K562 (cell line): ENCODE data around the gene LYSMD1. TPM values are rescaled to one million over a fixed set of nuclear protein-coding genes. Genes with fewer than 3 reads are reported as not detected.
A peak's percentile ranks its signal among the peaks of the same experiment; 100 is the strongest.

Experiments used
- ESRRB ChIP-seq: fragments of 250-450 bp; sonication (Bioruptor Pico); IDR thresholded peaks from 2 replicates; pipeline ENCODE4 v1.5.0; 2020; ENCODE audit warnings: mild to moderate bottlenecking, moderate library complexity, borderline replicate concordance
- FOXK1 ChIP-seq: sonication (generic); formaldehyde crosslinking; IDR thresholded peaks from 2 replicates; pipeline ENCODE4 v1.8.0; 2022; ENCODE audit warnings: missing genetic modification reagents, mild to moderate bottlenecking, borderline replicate concordance
- FUS ChIP-seq: fragments of 200-400 bp; formaldehyde crosslinking; optimal IDR thresholded peaks from 2 replicates; pipeline ENCODE3; 2017; ENCODE audit warnings: low read depth, low read length
- GTF2A2 ChIP-seq: IDR thresholded peaks from 2 replicates; pipeline ENCODE4 v1.6.1; 2016; ENCODE audit warnings: mild to moderate bottlenecking, missing genetic modification characterization, missing compliant biosample characterization
- HIVEP1 ChIP-seq: fragments of 250-450 bp; sonication (Bioruptor Pico); IDR thresholded peaks from 2 replicates; pipeline ENCODE4 v1.4.0; 2020; ENCODE audit warnings: mild to moderate bottlenecking
- NR2C2 ChIP-seq, 2 experiments: fragments of 200-800 bp in 1 of 2; sonication (Bioruptor generic) in 1 of 2; sonication (generic) in 1 of 2; formaldehyde crosslinking in 1 of 2; IDR thresholded peaks; 2 replicates each; pipeline versions ENCODE4 v1.6.1 to v1.8.0; 2016 to 2022; ENCODE audit warnings: mild to moderate bottlenecking in 1 of 2, missing compliant biosample characterization in 1 of 2, missing genetic modification characterization in 1 of 2, missing genetic modification reagents in 1 of 2
- PREB ChIP-seq: sonication (generic); formaldehyde crosslinking; IDR thresholded peaks from 2 replicates; pipeline ENCODE4 v1.8.1; 2023; ENCODE audit warnings: mild to moderate bottlenecking, missing genetic modification reagents
- RAD21 ChIP-seq, 2 experiments: fragments of 250-450 bp in 1 of 2; fragments of 450-650 bp in 1 of 2; sonication (Bioruptor Pico) in 1 of 2; formaldehyde crosslinking in 1 of 2; IDR thresholded peaks in 1 of 2; conservative IDR thresholded peaks in 1 of 2; 2 replicates each; pipeline versions ENCODE4 v1.4.0 to v1.8.0; 2020 to 2022; ENCODE audit warnings: mild to moderate bottlenecking in 2 of 2, moderate library complexity in 1 of 2
- SIN3B ChIP-seq: fragments of 450-650 bp; IDR thresholded peaks from 2 replicates; pipeline ENCODE4 v1.6.1; 2017; ENCODE audit warnings: low read depth, mild to moderate bottlenecking, moderate library complexity
- SP1 ChIP-seq: sonication (generic); formaldehyde crosslinking; IDR thresholded peaks from 2 replicates; pipeline ENCODE4 v1.8.1; 2022; ENCODE audit warnings: mild to moderate bottlenecking, missing genetic modification reagents
- STAT5B ChIP-seq: fragments of 250-450 bp; sonication (Bioruptor Pico); IDR thresholded peaks from 2 replicates; pipeline ENCODE4 v1.8.0; 2021; ENCODE audit warnings: mild to moderate bottlenecking, inconsistent platforms
- THAP12 ChIP-seq: fragments of 250-450 bp; sonication (Bioruptor Pico); IDR thresholded peaks from 2 replicates; pipeline ENCODE4 v1.9.0; 2021; ENCODE audit warnings: mild to moderate bottlenecking, inconsistent platforms
- ZNF133 ChIP-seq: fragments of 250-450 bp; sonication (Bioruptor Pico); IDR thresholded peaks from 2 replicates; pipeline ENCODE4 v1.4.0; 2020; ENCODE audit warnings: mild to moderate bottlenecking
- polyA plus RNA-seq, 8 experiments: library from polyadenylated mRNA; depleted of rRNA in 4 of 8; stranded (reverse) in 5 of 8; unstranded in 3 of 8; fragments of >200 nt; fragmentation: Nextera tagmentation in 2 of 8; fragmentation: Illumina TruSeq in 1 of 8; extraction: Ambion mirVana in 2 of 8; extraction: Trizol in 1 of 8; gene quantifications; 2 replicates each; pipeline versions ENCODE4 v1.2.1 to v1.2.3, GENCODE V29; 2011 to 2014; ENCODE audit warnings: inconsistent platforms in 1 of 8, missing spikeins in 1 of 8
- total RNA-seq, 7 experiments: library from RNA; depleted of rRNA in 6 of 7; stranded (reverse); fragments of >200 nt in 6 of 7; fragmentation: Illumina TruSeq in 2 of 7; extraction: Trizol in 2 of 7; gene quantifications; 2 replicates each; pipeline versions ENCODE4 v1.2.1 to v1.2.3, GENCODE V29; 2011 to 2021; ENCODE audit warnings: low replicate concordance in 1 of 7
- TF ChIP-seq, protein P1 (sequence below), 2 experiments: fragments of 450-650 bp; IDR thresholded peaks; 2 replicates each; pipeline ENCODE4 v1.6.1; 2016
- TF ChIP-seq, protein P2 (sequence below): fragments of 450-650 bp; IDR thresholded peaks from 2 replicates; pipeline ENCODE4 v1.6.1; 2018; ENCODE audit not compliant: partially characterized antibody
- TF ChIP-seq, protein P3 (sequence below): fragments of 200-800 bp; sonication (Bioruptor generic); IDR thresholded peaks from 2 replicates; pipeline ENCODE4 v1.6.1; 2017; ENCODE audit warnings: missing genetic modification characterization, missing compliant biosample characterization

The LYSMD1 gene
- total and polyA plus RNA-seq, 9 of the 15 experiments (the other 6 are each of a cell fraction or from before 2014, with no cell fraction given) = 2.2 to 9.4 (median 6.0) TPM

DNA sequence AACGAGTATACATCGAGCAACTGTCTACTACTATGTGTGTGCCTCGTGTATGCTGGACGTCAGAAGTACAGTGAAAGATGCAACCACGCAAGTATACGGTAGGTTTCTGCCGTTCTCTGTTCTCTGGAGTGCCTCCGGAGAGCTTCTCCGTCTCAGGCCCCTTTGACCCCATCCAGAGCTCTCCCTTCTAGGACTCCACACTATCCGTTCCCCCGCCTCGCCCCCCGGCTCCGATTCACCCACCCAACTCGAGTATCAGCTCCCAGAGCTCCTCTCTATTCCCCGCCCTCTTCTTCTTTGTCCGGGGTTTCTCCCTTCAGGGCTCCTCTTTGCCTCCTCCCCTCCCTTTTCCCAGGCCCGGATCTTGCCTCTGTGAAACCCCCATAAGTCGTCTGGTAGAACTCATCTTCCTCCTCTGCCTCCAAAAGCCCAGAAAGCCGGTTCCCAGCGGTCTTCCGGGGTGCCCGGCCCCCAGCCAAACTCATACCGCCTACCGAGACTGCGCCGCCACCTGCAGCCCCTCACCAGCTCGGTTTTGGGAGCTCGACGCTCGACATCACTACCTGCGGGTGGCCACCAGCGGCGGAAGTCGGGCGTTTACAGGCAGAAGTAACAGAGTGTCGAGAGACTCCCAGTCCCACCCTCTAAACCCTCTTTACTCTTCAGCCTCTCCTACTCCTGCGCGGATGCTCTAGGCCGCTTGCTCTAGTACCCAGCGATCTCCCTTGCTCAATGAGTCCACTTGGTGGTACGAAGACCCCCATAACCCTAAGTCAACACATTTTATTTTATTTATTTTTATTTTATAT is 24.1 kb upstream of the LYSMD1 start, which contains the start of gene VPS72 (continued):
- TF ChIP-seq HIVEP1 (CRISPR knock-in tag) = no peak
- no peak for TF ChIP-seq GTF2A2 (tag)
- peak; percentile 73; the same call in 1 of the 2 replicates for TF ChIP-seq SIN3B
- peak; percentile 48; the same call in 1 of the 2 replicates for TF ChIP-seq THAP12 (CRISPR knock-in tag)
- TF ChIP-seq ESRRB = no peak
- TF ChIP-seq STAT5B (CRISPR knock-in tag) = no peak
- TF ChIP-seq ZNF133 (CRISPR knock-in tag) = no peak
- TF ChIP-seq PREB (CRISPR knock-in tag) = no peak
- TF ChIP-seq FOXK1 (CRISPR knock-in tag) = no peak
- no peak for TF ChIP-seq FUS
- TF ChIP-seq, protein P1, sequence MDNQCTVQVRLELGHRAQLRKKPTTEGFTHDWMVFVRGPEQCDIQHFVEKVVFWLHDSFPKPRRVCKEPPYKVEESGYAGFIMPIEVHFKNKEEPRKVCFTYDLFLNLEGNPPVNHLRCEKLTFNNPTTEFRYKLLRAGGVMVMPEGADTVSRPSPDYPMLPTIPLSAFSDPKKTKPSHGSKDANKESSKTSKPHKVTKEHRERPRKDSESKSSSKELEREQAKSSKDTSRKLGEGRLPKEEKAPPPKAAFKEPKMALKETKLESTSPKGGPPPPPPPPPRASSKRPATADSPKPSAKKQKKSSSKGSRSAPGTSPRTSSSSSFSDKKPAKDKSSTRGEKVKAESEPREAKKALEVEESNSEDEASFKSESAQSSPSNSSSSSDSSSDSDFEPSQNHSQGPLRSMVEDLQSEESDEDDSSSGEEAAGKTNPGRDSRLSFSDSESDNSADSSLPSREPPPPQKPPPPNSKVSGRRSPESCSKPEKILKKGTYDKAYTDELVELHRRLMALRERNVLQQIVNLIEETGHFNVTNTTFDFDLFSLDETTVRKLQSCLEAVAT (IDR thresholded peaks at IDR 0.05) = peak in 1 of 2 experiments; percentile 100; a peak in 2 of 4 replicates
- no peak for TF ChIP-seq NR2C2 (CRISPR knock-in tag; IDR thresholded peaks at IDR 0.05)
- peak; percentile 50; the same call in 1 of the 2 replicates for TF ChIP-seq NR2C2 (tag; IDR thresholded peaks at IDR 0.05)
- TF ChIP-seq, protein P2, sequence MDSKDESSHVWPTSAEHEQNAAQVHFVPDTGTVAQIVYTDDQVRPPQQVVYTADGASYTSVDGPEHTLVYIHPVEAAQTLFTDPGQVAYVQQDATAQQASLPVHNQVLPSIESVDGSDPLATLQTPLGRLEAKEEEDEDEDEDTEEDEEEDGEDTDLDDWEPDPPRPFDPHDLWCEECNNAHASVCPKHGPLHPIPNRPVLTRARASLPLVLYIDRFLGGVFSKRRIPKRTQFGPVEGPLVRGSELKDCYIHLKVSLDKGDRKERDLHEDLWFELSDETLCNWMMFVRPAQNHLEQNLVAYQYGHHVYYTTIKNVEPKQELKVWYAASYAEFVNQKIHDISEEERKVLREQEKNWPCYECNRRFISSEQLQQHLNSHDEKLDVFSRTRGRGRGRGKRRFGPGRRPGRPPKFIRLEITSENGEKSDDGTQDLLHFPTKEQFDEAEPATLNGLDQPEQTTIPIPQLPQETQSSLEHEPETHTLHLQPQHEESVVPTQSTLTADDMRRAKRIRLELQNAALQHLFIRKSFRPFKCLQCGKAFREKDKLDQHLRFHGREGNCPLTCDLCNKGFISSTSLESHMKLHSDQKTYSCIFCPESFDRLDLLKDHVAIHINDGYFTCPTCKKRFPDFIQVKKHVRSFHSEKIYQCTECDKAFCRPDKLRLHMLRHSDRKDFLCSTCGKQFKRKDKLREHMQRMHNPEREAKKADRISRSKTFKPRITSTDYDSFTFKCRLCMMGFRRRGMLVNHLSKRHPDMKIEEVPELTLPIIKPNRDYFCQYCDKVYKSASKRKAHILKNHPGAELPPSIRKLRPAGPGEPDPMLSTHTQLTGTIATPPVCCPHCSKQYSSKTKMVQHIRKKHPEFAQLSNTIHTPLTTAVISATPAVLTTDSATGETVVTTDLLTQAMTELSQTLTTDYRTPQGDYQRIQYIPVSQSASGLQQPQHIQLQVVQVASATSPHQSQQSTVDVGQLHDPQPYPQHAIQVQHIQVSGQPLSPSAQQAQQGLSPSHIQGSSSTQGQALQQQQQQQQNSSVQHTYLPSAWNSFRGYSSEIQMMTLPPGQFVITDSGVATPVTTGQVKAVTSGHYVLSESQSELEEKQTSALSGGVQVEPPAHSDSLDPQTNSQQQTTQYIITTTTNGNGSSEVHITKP = no peak
- TF ChIP-seq, protein P3, sequence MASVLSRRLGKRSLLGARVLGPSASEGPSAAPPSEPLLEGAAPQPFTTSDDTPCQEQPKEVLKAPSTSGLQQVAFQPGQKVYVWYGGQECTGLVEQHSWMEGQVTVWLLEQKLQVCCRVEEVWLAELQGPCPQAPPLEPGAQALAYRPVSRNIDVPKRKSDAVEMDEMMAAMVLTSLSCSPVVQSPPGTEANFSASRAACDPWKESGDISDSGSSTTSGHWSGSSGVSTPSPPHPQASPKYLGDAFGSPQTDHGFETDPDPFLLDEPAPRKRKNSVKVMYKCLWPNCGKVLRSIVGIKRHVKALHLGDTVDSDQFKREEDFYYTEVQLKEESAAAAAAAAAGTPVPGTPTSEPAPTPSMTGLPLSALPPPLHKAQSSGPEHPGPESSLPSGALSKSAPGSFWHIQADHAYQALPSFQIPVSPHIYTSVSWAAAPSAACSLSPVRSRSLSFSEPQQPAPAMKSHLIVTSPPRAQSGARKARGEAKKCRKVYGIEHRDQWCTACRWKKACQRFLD (CRISPR knock-in tag) = peak; percentile 69
- peak; percentile 87 for TF ChIP-seq SP1 (CRISPR knock-in tag)
- TF ChIP-seq RAD21 (CRISPR knock-in tag; conservative IDR thresholded peaks at IDR 0.05 in 1 of 2, IDR thresholded peaks at IDR 0.05 in 1 of 2) = no peak
